ENCODE data around the gene ENDOG.

DNA sequence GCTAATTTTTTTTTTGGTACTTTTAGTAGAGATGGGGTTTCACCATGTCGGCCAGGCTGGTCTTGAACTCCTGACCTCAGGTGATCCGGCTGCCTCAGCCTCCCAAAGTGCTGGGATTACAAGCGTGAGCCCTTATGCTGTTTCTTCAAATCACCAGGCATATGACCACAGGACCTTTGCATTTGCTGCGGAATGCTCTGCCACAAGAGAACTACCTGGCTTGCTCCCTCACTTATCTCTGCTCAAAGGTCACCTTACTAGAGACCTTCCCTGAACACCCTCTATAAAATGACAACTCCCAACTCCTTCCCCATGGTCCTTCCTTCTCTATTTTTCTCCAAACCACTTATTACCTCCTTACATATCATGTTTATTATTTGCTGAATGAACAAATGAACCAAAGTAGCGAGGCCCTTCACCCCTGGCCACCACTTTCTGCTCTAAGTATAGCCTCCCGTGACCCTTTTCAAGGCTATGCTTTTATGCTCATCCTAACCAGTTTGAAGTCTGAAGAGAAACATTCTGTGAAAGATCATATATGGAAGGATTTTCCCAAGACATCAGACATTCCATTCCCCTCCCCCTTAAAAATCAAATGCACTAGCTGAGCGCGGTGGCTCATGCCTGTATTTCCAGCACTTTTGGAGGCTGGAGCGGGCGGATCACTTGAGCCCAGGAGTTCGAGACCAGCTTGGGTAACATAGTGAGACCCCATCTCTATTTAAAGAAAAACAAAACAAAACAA, 47.8 kb upstream of the ENDOG start:
- TF ChIP-seq POLR2A (IDR thresholded peaks at IDR 0.05), result no peak
- TF ChIP-seq, protein P1, sequence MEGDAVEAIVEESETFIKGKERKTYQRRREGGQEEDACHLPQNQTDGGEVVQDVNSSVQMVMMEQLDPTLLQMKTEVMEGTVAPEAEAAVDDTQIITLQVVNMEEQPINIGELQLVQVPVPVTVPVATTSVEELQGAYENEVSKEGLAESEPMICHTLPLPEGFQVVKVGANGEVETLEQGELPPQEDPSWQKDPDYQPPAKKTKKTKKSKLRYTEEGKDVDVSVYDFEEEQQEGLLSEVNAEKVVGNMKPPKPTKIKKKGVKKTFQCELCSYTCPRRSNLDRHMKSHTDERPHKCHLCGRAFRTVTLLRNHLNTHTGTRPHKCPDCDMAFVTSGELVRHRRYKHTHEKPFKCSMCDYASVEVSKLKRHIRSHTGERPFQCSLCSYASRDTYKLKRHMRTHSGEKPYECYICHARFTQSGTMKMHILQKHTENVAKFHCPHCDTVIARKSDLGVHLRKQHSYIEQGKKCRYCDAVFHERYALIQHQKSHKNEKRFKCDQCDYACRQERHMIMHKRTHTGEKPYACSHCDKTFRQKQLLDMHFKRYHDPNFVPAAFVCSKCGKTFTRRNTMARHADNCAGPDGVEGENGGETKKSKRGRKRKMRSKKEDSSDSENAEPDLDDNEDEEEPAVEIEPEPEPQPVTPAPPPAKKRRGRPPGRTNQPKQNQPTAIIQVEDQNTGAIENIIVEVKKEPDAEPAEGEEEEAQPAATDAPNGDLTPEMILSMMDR (IDR thresholded peaks at IDR 0.05), result no peak

Measured in uterus (tissue), 2 donors.